Stimulated activated CD8-positive, alpha-beta memory T cell treated with anti-CD3 and anti-CD28 coated beads, Interleukin-12 subunit alpha, Interleukin-12 subunit beta, amount 100 ng/mL, for 24 hours (primary cell): Measurements from ENCODE around the gene CHD6.

Experiments
- DNase-seq: peaks from one replicate; pipeline ENCODE4 v3.0.0-alpha.2; 2020; ENCODE audit errors: extremely low read depth

Gene CHD6, protein sequence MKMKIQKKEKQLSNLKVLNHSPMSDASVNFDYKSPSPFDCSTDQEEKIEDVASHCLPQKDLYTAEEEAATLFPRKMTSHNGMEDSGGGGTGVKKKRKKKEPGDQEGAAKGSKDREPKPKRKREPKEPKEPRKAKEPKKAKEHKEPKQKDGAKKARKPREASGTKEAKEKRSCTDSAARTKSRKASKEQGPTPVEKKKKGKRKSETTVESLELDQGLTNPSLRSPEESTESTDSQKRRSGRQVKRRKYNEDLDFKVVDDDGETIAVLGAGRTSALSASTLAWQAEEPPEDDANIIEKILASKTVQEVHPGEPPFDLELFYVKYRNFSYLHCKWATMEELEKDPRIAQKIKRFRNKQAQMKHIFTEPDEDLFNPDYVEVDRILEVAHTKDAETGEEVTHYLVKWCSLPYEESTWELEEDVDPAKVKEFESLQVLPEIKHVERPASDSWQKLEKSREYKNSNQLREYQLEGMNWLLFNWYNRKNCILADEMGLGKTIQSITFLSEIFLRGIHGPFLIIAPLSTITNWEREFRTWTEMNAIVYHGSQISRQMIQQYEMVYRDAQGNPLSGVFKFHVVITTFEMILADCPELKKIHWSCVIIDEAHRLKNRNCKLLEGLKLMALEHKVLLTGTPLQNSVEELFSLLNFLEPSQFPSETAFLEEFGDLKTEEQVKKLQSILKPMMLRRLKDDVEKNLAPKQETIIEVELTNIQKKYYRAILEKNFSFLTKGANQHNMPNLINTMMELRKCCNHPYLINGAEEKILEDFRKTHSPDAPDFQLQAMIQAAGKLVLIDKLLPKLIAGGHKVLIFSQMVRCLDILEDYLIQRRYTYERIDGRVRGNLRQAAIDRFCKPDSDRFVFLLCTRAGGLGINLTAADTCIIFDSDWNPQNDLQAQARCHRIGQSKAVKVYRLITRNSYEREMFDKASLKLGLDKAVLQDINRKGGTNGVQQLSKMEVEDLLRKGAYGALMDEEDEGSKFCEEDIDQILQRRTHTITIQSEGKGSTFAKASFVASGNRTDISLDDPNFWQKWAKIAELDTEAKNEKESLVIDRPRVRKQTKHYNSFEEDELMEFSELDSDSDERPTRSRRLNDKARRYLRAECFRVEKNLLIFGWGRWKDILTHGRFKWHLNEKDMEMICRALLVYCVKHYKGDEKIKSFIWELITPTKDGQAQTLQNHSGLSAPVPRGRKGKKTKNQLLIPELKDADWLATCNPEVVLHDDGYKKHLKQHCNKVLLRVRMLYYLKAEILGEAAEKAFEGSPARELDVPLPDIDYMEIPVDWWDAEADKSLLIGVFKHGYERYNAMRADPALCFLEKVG (N-terminal part only)

DNA sequence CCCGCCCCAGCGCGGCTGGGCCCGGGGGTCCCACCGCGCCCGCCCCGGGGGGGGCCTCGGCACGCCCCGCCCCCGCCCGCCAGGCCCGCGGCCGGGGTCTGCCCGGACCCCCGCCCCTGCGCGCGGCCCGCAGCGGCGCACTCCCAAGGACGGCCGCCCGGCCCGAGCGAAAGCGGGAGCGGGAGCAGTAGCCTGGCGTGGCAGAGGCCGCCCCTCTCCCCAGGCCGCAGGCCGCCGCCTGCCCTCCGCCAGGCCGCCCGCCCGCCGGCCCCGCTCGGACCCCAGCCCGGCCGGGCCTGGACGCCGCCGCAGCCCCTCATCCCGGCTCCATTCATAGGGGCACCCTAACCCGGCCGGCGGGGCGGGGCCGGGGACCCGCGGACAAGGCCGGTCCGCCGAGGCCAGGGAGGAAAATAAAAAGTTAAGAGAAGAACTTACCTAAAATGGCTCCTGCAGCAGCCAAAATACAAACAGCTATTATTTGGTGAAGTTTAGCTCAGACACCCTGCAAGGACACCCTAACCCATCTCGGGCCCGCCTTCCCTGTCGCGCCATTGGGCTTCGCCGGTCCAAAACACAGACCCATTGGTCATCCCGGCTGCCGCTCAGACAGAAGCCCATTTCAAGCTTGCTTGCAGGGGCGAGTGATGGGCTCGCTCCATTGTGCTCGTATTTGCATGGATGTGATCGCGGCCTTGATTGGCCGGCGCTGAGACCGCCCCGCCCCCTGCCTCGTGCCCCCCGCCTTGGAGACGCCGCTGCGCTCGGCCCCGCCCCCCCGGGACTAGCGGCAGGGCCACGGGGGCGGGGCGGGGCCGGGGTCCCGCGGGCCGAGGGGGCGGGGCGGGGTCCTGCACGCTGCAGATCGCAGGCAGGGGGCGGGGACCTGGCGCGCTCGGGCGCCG lies at the start of gene CHD6:
CHD6 (minus strand) TSS at position 476 of the 905 bp plus-strand sequence. CDS start 67,040 bp downstream, outside the sequence.
- peak; percentile 98 for DNase-seq

DNA sequence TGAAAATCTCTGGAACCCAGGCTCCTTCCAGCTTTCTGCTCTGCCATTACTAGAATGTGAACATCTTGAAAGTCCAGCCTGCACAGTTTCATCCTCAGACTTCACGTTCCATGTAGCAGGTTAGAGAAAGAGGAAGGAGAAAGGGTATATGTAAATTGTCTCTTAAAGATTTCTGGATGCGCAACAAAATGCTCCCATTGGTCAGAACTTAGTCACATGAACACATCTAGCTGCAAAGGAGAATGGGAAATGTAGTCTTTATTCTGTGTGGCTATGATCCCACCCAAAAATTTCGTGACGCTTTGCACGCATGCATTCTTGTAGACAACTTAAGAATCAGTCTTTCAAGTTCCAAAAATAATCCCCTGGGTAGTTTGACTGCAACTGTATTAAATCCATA lies 46.4 kb upstream of the CHD6 start:
- DNase-seq: no peak

DNA sequence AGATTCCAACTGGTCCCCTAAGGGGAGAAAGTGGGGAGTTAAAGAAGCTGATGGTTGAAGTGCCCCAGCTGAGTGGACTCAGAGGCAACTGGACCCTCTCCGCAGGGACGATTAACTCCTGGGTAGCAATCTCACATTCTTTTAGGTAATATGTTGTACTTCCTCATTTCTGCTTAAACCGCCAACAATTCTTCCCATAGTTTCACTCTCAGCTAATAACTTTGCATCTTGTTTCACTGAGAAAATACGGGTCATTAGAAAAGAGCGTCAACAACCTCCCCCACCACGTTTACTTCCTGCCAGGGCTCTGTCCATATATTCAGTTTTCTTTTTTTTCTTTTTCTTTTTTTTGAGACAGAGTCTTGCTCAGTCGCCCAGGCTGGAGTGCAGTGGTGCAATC lies 39.5 kb upstream of the CHD6 start:
- no peak for DNase-seq

DNA sequence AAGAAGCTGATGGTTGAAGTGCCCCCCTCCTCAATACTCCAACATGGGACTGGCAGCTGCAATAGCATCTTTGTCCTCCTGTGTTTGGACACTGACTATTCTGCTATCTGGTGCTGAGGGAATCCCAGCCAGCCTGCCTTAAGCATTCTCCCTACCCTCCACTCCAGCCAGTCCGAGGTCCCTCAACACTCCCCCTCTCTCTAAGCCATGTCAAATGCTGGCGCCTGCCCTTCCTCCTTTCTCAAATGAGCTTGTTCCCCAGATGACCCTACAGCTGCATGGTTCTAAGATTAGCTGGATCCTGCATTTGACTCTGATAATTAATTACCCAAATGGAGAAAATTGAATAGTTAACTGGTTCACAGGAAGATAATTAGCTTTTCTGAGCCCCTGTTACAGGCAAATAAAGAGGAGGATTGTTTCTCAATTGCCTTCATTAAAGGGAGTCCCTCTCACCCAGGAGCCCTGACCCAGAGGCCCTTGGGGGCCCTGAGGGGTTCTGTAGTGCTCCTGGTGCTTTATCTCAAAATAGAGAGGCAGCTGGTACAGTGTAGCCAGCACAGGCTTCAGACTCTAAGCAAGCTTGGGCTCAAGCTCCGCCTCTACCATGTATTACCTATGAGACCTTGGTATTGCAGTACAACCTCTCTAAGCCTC lies 37.9 kb upstream of the CHD6 start:
- DNase-seq: no peak

DNA sequence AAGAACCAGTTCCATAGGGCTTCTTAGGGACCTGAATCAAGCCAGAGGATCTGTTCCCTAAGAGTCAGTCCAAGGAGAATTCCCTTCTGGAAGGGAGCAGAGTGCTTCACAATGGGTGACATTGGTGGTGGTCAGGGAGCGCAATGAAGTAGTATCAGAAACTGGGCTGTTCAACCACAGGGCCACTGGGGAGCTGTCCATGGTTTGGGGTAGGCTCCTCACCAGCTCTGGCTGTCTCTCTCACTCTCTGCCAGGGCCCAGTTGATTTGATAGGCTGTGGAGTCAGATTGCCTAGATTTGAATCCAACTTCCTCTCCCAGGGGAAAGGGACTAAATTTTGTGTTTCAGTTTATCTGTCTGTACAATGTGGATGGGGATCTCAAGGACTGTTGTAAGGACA lies 36.7 kb upstream of the CHD6 start:
- no peak for DNase-seq

DNA sequence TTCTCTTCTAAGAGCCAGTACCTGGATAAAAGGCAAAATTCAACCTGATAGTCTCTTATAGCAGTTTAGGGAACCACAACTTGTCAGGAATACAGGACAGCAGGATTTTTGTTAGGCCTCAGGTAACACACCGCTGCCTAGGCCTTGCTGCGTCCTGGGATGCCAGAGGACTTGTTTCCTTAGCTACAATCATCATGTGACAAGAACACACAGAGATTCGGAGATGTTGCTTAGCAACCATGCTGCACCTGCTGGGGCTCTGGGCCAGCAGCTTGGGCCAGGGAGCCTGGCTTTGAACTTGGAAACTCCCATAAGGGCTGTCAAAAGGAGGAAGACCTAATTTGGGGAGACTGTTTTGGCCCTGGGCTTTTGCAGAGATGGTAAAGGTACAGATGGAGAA lies 36.1 kb upstream of the CHD6 start:
- no peak for DNase-seq

DNA sequence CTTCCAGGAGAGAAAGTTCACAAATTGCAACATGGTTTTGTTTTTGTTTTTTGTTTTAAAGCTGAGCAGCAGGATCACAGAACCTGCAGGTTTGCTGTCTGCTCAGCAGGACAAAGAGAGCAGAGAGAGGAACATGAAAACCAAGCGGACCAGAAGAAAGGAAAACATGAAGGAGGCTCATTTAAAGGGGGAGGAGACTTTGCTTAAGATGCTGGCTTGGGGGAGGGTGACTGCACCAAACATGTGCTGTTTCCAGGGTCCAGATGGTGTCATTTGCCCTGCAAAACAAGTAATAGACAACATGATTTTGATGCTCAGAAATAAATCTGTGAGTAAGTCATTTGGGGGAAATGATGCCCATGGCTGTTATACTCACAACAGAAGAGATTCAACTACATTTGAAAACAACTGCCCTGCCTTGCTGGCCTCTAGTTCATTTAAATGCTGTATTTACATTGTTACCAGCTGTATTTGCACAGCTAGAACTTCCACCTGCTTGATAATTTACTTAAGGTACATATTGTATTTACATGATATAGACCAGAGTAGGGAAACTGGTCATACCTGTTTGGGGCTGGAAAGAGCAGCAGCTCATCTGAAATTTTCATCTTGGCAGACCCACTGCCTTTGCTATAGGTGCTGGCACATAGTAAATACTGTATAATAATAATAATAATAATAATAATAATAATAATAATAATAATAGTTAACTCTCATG lies 32.2 kb upstream of the CHD6 start:
- no peak for DNase-seq

DNA sequence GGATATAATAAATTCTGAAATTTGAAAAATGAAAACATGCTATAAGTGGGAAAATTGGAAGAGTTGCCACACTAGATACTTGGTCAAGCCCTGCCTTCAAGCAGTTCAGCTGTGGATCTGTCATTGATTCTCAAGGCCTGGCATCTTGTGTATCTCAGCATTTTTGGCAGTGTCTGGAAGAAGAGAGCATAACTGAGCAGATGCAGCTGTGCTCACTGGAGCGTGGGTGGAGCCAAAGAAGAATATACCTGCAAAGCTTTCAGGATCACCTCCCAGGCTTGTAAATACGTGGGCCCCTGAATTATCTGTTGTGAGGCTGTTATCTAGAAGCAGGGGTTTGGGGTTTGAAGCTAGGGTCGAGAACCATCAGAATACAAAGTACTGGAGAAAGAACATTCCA lies 31.3 kb upstream of the CHD6 start:
- no peak for DNase-seq

DNA sequence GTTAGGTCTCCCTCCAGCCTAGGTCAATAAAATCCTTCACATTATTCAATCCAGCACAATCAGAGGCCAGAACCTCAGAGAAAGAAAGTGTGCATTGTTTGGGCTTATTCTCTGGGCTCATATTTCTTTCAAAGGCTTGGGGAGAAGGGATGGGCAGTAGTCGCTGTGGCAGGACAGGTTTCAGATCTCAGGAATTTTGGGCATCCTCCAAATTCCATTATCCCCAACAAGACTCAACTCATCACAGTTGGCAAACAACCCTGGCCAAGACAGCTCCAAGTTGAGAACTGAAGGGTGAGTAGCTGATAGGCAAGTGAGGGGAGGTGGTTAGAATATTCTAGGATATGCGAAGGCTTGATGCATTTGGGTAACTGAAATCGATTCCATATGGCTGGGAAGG lies 27.2 kb upstream of the CHD6 start:
- DNase-seq: no peak

DNA sequence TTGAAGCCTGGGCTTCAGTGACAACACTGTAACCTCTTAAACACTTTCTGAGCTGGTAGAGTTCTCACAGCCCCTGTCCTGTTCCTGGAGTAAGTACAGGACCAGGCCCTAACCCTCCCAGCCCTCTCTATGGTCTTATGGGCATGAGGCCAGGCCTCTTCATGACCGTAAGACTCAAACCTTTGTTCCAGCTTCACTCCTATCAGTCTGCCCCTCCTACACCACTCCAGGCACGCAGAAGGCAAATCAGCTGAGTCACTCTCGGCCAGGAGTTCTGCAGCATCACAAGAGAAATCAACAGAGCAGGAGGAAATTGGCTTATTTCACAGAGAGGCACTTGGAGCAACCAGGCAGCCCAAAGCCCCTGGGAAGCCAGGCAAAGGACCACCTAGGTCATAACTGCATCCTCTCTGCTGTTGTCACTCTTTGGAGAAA lies 25.3 kb upstream of the CHD6 start:
- DNase-seq: no peak

DNA sequence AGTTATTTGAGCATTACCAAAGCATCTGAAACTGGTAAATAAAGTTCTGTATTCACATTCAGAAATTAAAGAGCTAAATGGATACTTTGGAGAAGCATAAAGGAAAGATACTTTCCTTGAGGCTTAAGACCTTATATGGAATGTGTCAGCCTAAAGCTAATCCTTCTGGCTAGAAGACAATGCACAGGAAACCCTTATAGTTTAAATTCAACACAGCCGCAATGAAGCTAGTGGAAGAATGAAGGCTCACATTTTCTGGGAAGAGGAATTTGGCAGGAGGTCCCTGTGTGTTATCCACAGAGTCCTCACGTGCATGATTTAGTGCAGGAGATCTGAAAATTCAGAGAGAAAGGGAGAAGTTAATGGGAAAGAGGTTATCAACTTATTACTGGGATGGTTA lies 21.5 kb upstream of the CHD6 start:
- DNase-seq: no peak

DNA sequence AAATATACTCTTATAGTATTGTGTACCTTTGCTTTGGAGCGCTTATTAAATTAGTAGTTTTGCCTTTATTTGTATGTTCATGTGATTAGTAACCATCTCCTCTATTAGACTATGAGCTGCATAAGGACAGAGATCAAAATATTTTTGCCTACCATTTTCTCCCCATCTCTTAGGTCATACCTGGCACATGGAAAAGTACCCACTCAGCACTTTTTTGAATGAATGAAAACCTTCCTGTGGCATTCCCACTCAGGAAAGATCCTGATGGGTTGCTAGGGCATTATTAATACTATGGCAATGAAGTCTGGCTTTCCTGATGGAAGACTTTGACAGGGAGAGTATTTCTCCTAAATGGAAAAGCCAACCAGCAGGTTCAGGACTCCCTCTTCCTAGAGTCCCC lies 20.3 kb upstream of the CHD6 start:
- no peak for DNase-seq

DNA sequence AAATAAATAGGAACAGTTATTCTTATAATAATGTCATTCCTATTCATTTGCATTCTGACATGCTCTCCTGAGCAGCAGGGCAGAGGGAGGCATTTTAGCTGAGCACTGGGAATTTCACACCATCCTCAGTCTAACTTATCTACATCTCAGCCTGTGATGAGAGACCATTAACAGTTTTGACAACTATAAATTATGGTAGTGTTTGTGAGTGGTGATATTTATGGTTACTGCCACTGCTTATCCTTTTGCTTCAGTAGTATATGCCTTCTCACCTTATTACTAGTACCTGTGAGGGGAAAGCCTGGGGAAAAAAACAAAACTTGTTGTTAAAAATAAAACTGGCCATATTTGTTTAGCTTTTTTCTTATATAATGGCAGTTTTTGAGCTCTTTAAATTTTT lies 17.0 kb upstream of the CHD6 start:
- DNase-seq: no peak

DNA sequence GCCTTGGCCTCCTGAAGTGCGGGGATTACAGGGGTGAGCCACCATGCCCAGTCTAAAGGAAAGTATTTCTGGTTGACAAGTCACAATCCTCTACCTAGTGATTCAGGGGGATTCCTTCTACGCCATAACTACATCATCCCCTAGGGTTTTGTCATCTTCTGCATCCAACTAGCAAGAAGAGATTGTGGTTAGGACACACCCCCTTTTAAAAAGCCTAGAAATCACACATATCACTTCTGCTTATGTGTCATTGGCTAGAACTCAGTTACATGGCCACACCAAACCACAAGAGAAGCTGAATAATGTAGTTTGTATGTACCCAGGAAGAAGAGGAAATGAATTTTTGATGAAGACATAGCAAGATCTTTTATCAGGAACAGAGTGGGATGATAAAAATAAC lies 14.7 kb upstream of the CHD6 start:
- no peak for DNase-seq

DNA sequence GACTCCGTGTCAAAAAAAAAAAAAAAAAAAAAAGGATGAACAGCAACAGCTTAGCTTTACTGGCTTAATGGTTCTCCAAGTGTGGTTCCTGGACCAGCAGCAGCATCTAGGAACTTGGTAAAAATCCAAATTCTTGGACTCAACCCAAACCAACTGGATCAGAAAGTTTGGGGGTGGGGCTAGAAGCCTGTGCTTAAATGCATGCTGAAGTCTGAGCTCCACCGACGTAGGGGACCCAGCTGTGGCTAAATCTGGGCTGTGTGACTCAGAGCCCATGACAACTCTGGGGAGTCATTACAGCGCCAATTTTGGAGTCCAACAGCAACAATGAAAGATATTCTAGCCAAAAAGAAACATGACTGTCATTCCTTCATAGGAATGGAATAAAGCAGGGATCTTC lies 13.6 kb upstream of the CHD6 start:
- DNase-seq: no peak

DNA sequence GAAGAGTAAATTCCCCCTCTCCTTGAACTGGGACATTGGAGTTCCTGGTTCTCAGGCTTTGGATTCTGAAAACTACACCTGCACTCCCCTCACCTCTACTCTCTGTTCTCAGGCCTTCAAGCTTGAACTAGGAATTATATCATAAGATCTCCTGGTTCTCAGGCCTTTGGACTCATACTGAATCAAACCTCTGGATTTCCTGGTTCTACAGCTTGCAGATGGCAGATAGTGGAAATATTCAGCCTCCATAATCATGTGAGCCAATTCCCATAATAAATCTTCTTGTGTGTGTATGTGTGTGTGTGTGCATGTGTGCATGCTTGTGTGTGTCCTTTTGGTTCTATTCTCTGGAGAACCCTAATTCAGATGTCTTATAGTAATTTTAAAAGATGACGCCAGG lies 12.7 kb upstream of the CHD6 start:
- no peak for DNase-seq

DNA sequence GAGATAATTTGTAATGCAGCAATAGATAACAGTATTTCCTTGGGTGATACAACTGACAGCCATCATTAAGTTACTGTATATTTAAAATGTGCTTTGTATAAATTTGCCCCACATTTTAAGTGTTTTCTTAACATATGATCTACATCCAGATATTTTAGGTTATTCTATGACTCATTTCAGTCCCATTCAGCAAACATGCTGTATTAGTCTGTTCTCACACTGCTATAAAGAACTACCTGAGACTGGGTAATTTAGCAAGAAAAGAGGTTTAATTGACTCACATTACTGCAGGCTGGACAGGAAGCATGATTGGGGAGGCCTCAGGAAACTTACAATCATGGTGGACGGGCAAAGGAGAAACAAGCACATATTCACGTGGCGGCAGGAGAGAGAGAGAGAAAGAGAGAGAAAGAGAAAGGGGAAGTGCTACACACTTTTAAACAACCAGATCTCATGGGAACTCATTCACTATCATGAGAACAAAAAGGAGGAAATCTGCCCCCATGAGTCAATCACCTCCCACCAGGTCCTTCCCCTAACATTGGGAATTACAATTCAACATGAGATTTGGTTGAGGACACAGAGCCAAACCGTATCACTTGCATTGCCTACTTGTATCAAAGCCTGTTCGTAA lies 9.6 kb upstream of the CHD6 start:
- no peak for DNase-seq

DNA sequence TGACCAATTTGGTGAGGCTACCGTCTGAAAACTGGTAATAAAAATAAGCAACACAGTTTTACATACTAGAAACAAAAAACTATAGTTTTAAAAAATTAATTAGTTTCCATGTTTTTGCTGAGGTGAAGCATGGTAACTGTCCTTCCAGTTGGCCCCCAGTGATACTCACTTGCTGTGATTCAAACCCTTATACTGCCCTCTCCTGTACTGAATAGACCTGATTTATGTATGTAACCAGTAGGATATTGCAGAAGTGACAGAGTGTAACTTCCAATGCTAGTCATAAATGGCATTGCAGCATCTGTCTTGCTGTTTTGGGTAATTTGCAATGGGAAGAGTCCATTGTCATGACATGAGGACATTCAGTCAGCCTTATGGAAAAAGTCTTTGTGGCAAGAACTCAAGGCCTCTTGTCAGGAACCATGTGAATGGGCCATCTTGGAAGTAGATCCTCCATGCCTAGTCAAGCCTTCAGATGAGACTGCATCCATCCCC lies 8.9 kb upstream of the CHD6 start:
- no peak for DNase-seq
